CD14-positive monocyte (primary cell): ENCODE results near the gene TEKT2. TPM values are rescaled to one million over a fixed set of nuclear protein-coding genes. Genes with fewer than 3 reads are reported as not detected.

Source experiments
- DNase-seq, 3 donors: peaks; one replicate each; pipeline ENCODE4 v3.0.0-alpha.2; 2011 to 2022
- H2AFZ ChIP-seq: 2 replicates; pipeline ENCODE4 v1.6.0; 2012; ENCODE audit warnings: mild to moderate bottlenecking, low read depth, low read length, inconsistent platforms; ENCODE audit not compliant: insufficient read depth, poor library complexity, severe bottlenecking
- H3K27ac ChIP-seq, 2 donors: 1 replicate in 1 of 2; 2 replicates in 1 of 2; pipeline ENCODE4 v1.5.1; 2012 to 2013; ENCODE audit warnings: low read length in 2 of 2, control low read depth in 1 of 2, inconsistent platforms in 1 of 2, low read depth in 1 of 2, mild to moderate bottlenecking in 1 of 2
- H3K27me3 ChIP-seq, 2 donors: one replicate each; pipeline versions ENCODE4 v1.6.0 to v1.6.1; 2011 to 2013; ENCODE audit warnings: low read length in 2 of 2; ENCODE audit not compliant: control insufficient read depth in 2 of 2, insufficient read depth in 2 of 2
- H3K36me3 ChIP-seq, 2 donors: replicated peaks in 1 of 2; 1 replicate in 1 of 2; 2 replicates in 1 of 2; pipeline versions ENCODE4 v1.5.1 to v1.6.1; 2012 to 2013; ENCODE audit warnings: low read length in 2 of 2, control low read depth in 1 of 2, inconsistent platforms in 1 of 2, mild to moderate bottlenecking in 1 of 2; ENCODE audit not compliant: insufficient read depth in 2 of 2, control insufficient read depth in 1 of 2
- H3K4me1 ChIP-seq, 2 donors: 1 replicate in 1 of 2; 2 replicates in 1 of 2; pipeline versions ENCODE4 v1.5.1 to v1.6.1; 2012 to 2013; ENCODE audit warnings: low read length in 2 of 2, control low read depth in 1 of 2, inconsistent platforms in 1 of 2, mild to moderate bottlenecking in 1 of 2, moderate library complexity in 1 of 2; ENCODE audit not compliant: insufficient read depth in 2 of 2, control insufficient read depth in 1 of 2
- H3K4me2 ChIP-seq: replicated peaks from 2 replicates; pipeline ENCODE3; 2012; ENCODE audit warnings: low read length, moderate library complexity, mild to moderate bottlenecking; ENCODE audit not compliant: poor library complexity, severe bottlenecking; ENCODE audit errors: extremely low read depth
- H3K4me3 ChIP-seq, 3 experiments: fragments of 200-600 bp in 1 of 3; sonication (generic) in 1 of 3; replicated peaks in 1 of 3; 1 replicate in 2 of 3; 2 replicates in 1 of 3; pipeline ENCODE4 v1.5.1; 2011 to 2013; ENCODE audit warnings: low read length in 3 of 3, mild to moderate bottlenecking in 3 of 3, control low read depth in 2 of 3, low read depth in 2 of 3, inconsistent platforms in 1 of 3, moderate library complexity in 1 of 3
- H3K79me2 ChIP-seq: 2 replicates; pipeline ENCODE4 v1.6.0; 2012; ENCODE audit warnings: mild to moderate bottlenecking, control low read depth, inconsistent platforms, low read length, moderate library complexity; ENCODE audit not compliant: insufficient read depth
- H3K9ac ChIP-seq: 2 replicates; pipeline ENCODE4 v1.6.0; 2017; ENCODE audit warnings: low read length, mild to moderate bottlenecking; ENCODE audit not compliant: insufficient read depth, poor library complexity, severe bottlenecking
- H3K9me3 ChIP-seq, 2 donors: replicated peaks in 1 of 2; 1 replicate in 1 of 2; 2 replicates in 1 of 2; pipeline versions ENCODE4 v1.5.1 to v1.6.1; 2012 to 2013; ENCODE audit warnings: low read length in 2 of 2, control low read depth in 1 of 2; ENCODE audit not compliant: control insufficient read depth in 1 of 2, insufficient read depth in 1 of 2
- H4K20me1 ChIP-seq: 2 replicates; pipeline ENCODE4 v1.6.0; 2012; ENCODE audit warnings: mild to moderate bottlenecking, low read length, control low read depth, moderate library complexity; ENCODE audit not compliant: insufficient read depth
- H3K27ac Mint-ChIP-seq, 7 donors: one replicate each; pipeline ENCODE4 v1.8.0; 2020; ENCODE audit warnings: mild to moderate bottlenecking in 7 of 7, mixed read lengths in 7 of 7, moderate library complexity in 6 of 7, inconsistent platforms in 2 of 7
- H3K27me3 Mint-ChIP-seq, 3 donors: one replicate each; pipeline ENCODE4 v1.8.0; 2021 to 2022; ENCODE audit warnings: low read depth in 3 of 3, mild to moderate bottlenecking in 3 of 3, mixed read lengths in 3 of 3, moderate library complexity in 3 of 3, inconsistent platforms in 1 of 3
- H3K36me3 Mint-ChIP-seq, 2 donors: one replicate each; pipeline ENCODE4 v1.8.0; 2020; ENCODE audit warnings: mixed read lengths in 2 of 2, inconsistent platforms in 1 of 2, mild to moderate bottlenecking in 1 of 2
- H3K4me1 Mint-ChIP-seq: one replicate; pipeline ENCODE4 v1.8.0; 2020; ENCODE audit warnings: mild to moderate bottlenecking, mixed read lengths
- H3K4me3 Mint-ChIP-seq, 2 donors: one replicate each; pipeline ENCODE4 v1.8.0; 2020; ENCODE audit warnings: mild to moderate bottlenecking in 2 of 2, mixed read lengths in 2 of 2, moderate library complexity in 1 of 2
- H3K9me3 Mint-ChIP-seq, 7 donors: one replicate each; pipeline ENCODE4 v1.8.0; 2020 to 2022; ENCODE audit warnings: mixed read lengths in 7 of 7, mild to moderate bottlenecking in 6 of 7, moderate library complexity in 6 of 7, inconsistent platforms in 2 of 7
- WGBS: methylation state at CpG from one replicate; pipeline ENCODE4 v1.1.5; 2013; ENCODE audit warnings: missing lambda C conversion rate; ENCODE audit not compliant: insufficient coverage; 5-methylcytosine and 5-hydroxymethylcytosine counted together
- intact Hi-C, 2 donors: fragments of 100-400 bp; cut with micrococcal nuclease; formaldehyde crosslinking; loops; one replicate each; pipeline versions ENCODE4 v1.15.0 to v1.15.1; 2023
- polyA plus RNA-seq, 3 donors: library from polyadenylated mRNA; depleted of rRNA in 1 of 3; unstranded in 2 of 3; stranded (reverse) in 1 of 3; fragments of 300-500 nt in 2 of 3; fragments of >200 nt in 1 of 3; fragmentation: Illumina TruSeq in 2 of 3; gene quantifications; 1 replicate in 2 of 3; 2 replicates in 1 of 3; pipeline ENCODE4 v1.2.3, GENCODE V29; 2012 to 2021
- TF ChIP-seq, protein P1 (sequence below): fragments of 200-600 bp; IDR thresholded peaks from one replicate; pipeline ENCODE4 v1.8.0; 2022; ENCODE audit warnings: antibody characterized with exemption, mild to moderate bottlenecking

The TEKT2 gene
- polyA plus RNA-seq, 3 donors: 0.23 TPM; not detected in 2

DNA sequence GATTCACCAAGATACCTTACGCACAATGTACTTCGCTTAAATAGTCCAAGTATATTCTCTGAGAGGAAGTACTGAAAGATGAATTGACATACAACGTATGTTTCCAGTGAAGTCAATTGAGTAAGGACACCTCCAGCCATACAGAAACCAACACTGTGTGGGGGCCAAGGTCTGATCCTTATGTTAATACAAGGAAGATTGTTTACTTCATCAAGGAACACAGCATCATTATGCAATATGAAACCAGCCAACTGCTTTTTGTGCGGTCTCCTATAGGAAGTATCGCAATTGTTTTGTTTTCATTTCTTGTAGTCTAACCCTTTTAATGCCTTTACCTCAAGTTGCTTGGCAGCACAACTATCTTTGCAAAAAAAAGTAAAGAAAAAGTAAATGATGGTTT, 28.2 kb upstream of the TEKT2 start:
- TF ChIP-seq, protein P1, sequence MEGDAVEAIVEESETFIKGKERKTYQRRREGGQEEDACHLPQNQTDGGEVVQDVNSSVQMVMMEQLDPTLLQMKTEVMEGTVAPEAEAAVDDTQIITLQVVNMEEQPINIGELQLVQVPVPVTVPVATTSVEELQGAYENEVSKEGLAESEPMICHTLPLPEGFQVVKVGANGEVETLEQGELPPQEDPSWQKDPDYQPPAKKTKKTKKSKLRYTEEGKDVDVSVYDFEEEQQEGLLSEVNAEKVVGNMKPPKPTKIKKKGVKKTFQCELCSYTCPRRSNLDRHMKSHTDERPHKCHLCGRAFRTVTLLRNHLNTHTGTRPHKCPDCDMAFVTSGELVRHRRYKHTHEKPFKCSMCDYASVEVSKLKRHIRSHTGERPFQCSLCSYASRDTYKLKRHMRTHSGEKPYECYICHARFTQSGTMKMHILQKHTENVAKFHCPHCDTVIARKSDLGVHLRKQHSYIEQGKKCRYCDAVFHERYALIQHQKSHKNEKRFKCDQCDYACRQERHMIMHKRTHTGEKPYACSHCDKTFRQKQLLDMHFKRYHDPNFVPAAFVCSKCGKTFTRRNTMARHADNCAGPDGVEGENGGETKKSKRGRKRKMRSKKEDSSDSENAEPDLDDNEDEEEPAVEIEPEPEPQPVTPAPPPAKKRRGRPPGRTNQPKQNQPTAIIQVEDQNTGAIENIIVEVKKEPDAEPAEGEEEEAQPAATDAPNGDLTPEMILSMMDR: no peak
- H3K9me3 ChIP-seq: no peaks in the 10 kb centered on the region
- H4K20me1 ChIP-seq: no peaks in the 10 kb centered on the region
- peak overlapping the region in 1 of 2 donors; percentile 86 for H3K27ac ChIP-seq
- peaks cover 14 to 23% of the 10 kb centered on the region in 2 donors for H3K4me1 ChIP-seq
- peaks cover 11 to 20% of the 10 kb centered on the region in 2 donors for H3K36me3 Mint-ChIP-seq
- H3K4me3 ChIP-seq: peak overlapping the region in 2 of 3 experiments; percentile 30 to 49
- H3K79me2 ChIP-seq: no peaks in the 10 kb centered on the region
- peaks cover 13 to 18% of the 10 kb centered on the region in 2 donors for H3K36me3 ChIP-seq
- H3K27me3 ChIP-seq: no peaks in the 10 kb centered on the region
- peak; percentile 9 to 39 (median 15) for DNase-seq
- peak overlapping the region; percentile 35 to 68 for H3K4me3 Mint-ChIP-seq
- no CpG with 5 or more reads among the region's 5 CpGs for WGBS
- peak overlapping the region; percentile 24 for H2AFZ ChIP-seq
- H3K4me2 ChIP-seq: peak overlapping the region; percentile 48
- no peak overlapping the region for H3K9ac ChIP-seq
- H3K4me1 Mint-ChIP-seq: peaks cover 24% of the 10 kb centered on the region
- intact Hi-C loops: no loop called here
- peaks cover 0 to 2% (median 0%) of the 10 kb centered on the region in 3 donors for H3K27me3 Mint-ChIP-seq
- H3K9me3 Mint-ChIP-seq: no peaks in the 10 kb centered on the region
- H3K27ac Mint-ChIP-seq: peak overlapping the region in 6 of 7 donors; percentile 4 to 71 (median 52)

DNA sequence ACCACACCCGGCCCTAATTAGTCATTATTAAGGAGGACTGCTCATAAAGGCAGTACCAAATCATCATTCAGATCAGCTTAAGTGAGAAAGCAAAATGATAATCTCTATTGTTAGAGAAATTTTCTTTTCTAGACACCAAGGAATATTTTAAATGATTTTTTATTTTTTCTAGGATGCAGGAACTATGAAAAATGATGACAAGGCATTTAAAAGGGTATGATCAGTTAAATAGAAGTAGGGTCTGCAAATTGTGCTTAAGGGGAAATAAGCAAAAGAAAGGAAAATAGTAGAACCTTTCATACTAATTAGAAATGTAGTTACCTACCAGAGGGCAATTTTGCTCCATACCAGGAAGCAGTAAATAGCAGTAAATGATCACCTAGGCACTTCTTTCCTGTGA, 21.6 kb upstream of the TEKT2 start:
- H3K36me3 ChIP-seq: peaks cover 14 to 29% of the 10 kb centered on the region in 2 donors
- no peaks in the 10 kb centered on the region for H3K79me2 ChIP-seq
- Mint-ChIP-seq H3K27ac (no peak overlapping the region), H3K4me1 (no peaks in the 10 kb centered on the region), H3K27me3 (peaks cover 0 to 2% (median 0%) of the 10 kb centered on the region in 3 donors), H3K9me3 (no peaks in the 10 kb centered on the region), H3K36me3 (peaks cover 16 to 17% of the 10 kb centered on the region in 2 donors), H3K4me3 (no peak overlapping the region)
- no peak overlapping the region for H3K27ac ChIP-seq
- no peaks in the 10 kb centered on the region for H3K27me3 ChIP-seq
- H2AFZ ChIP-seq: no peak overlapping the region
- no peaks in the 10 kb centered on the region for H3K9me3 ChIP-seq
- H3K4me1 ChIP-seq: no peaks in the 10 kb centered on the region
- WGBS: no CpG with 5 or more reads among the region's 1 CpG
- no peaks in the 10 kb centered on the region for H4K20me1 ChIP-seq
- no peak for DNase-seq
- TF ChIP-seq, protein P1: no peak
- no peak overlapping the region for H3K9ac ChIP-seq
- H3K4me2 ChIP-seq: no peak overlapping the region
- no peak overlapping the region for H3K4me3 ChIP-seq
- intact Hi-C loops: no loop called here
